Glutamatergic neuron (in vitro differentiated cells): Measurements from ENCODE around the gene CD200. TPM values are rescaled to one million over a fixed set of nuclear protein-coding genes. Genes with fewer than 3 reads are reported as not detected.

Experiments used
- DNase-seq: peaks from one replicate; pipeline ENCODE4 v3.0.0; 2022
- H3K27ac Mint-ChIP-seq: one replicate; pipeline ENCODE4 v1.8.0; 2020; ENCODE audit warnings: mild to moderate bottlenecking, mixed read lengths, inconsistent platforms; ENCODE audit not compliant: unreplicated experiment
- H3K27me3 Mint-ChIP-seq: one replicate; pipeline ENCODE4 v1.8.0; 2020; ENCODE audit warnings: mild to moderate bottlenecking, moderate library complexity, mixed read lengths, inconsistent platforms; ENCODE audit not compliant: unreplicated experiment
- H3K36me3 Mint-ChIP-seq: one replicate; pipeline ENCODE4 v1.8.0; 2020; ENCODE audit warnings: mild to moderate bottlenecking, mixed read lengths, inconsistent platforms; ENCODE audit not compliant: unreplicated experiment
- H3K4me1 Mint-ChIP-seq: one replicate; pipeline ENCODE4 v1.8.0; 2020; ENCODE audit warnings: mild to moderate bottlenecking, low read depth, mixed read lengths, inconsistent platforms; ENCODE audit not compliant: unreplicated experiment
- H3K4me3 Mint-ChIP-seq: one replicate; pipeline ENCODE4 v1.8.0; 2020; ENCODE audit warnings: mild to moderate bottlenecking, mixed read lengths, inconsistent platforms; ENCODE audit not compliant: unreplicated experiment
- H3K9me3 Mint-ChIP-seq: one replicate; pipeline ENCODE4 v1.8.0; 2020; ENCODE audit warnings: mild to moderate bottlenecking, moderate library complexity, mixed read lengths, inconsistent platforms; ENCODE audit not compliant: unreplicated experiment
- total RNA-seq: library from RNA; stranded (reverse); fragmentation: NEBNext Ultra II Directional; extraction: Animal tissue kit (Norgen Biotek cat#: 25700); gene quantifications from one replicate; pipeline ENCODE4 v1.2.1, GENCODE V29; 2021; ENCODE audit not compliant: unreplicated experiment
- TF ChIP-seq, protein P1 (sequence below): fragments of 200-600 bp; sonication (generic); IDR thresholded peaks from one replicate; pipeline ENCODE4 v1.5.0; 2021; ENCODE audit not compliant: partially characterized antibody, unreplicated experiment

CD200 gene
- total RNA-seq, 1 donor from 2014 or later = 67.9 TPM

DNA sequence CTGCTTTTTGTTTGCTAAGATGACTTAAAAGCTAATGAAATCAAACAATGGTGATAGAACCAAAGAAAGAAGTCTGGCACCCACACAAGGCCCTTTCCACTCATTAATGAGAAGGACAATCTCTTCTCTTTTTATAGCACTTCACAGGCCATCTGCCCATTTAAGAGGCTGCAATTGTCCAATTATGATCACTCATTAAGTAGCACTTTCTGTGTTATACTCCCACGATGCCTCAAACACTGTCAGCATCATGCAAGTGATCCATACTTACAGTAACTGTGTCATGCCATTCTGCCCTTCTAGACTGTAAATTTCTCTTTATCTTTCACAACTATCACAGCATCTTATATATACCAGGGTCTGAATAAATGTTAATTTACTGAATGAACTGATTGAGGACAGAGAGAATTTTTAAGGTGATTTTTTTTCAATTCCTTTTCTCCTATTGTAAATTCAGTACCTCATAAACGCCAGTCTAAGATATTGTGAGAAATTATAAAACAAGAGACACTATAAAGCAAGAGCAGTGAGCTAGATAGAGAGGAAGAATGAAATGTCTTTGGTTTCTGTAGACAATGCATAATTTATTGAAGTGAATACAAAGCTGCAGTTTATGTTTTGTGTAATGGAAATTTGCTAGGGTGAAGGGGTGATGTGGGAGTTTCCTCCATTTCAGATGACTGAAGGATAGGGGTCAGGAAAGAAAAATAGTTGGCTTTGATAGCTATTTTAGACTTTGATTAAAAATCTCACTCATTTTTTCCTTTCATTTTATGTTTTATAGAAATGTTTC lies 17.3 kb downstream of the CD200 start:
- TF ChIP-seq, protein P1, sequence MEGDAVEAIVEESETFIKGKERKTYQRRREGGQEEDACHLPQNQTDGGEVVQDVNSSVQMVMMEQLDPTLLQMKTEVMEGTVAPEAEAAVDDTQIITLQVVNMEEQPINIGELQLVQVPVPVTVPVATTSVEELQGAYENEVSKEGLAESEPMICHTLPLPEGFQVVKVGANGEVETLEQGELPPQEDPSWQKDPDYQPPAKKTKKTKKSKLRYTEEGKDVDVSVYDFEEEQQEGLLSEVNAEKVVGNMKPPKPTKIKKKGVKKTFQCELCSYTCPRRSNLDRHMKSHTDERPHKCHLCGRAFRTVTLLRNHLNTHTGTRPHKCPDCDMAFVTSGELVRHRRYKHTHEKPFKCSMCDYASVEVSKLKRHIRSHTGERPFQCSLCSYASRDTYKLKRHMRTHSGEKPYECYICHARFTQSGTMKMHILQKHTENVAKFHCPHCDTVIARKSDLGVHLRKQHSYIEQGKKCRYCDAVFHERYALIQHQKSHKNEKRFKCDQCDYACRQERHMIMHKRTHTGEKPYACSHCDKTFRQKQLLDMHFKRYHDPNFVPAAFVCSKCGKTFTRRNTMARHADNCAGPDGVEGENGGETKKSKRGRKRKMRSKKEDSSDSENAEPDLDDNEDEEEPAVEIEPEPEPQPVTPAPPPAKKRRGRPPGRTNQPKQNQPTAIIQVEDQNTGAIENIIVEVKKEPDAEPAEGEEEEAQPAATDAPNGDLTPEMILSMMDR = no peak
- H3K27me3 Mint-ChIP-seq = peaks cover 3% of the 10 kb centered on the region
- H3K36me3 Mint-ChIP-seq = peaks cover 10% of the 10 kb centered on the region
- peaks cover 65% of the 10 kb centered on the region for H3K4me1 Mint-ChIP-seq
- peak overlapping the region; percentile 66 for H3K4me3 Mint-ChIP-seq
- no peak for DNase-seq
- peaks cover 2% of the 10 kb centered on the region for H3K9me3 Mint-ChIP-seq
- H3K27ac Mint-ChIP-seq = peak overlapping the region; percentile 84

DNA sequence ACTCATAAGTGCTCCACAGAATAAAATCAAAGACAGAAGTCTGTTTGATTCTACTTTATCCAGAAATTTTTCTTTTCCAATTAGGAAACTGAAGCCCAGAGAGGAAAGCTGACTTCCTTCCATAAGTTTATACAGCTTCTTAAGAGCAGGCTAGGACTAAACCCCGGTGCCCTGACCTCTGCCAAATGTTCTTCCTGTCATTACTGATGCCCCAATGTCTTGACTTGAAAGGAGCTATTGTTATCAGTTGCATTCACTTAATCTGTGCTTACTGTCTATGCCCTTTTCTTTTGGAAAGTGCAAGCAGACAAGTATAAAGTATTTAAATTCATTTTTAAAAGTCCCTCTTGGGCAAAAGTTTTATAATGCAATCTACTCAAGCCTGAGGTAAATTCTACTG lies 18.1 kb downstream of the CD200 start:
- H3K4me3 Mint-ChIP-seq = peak overlapping the region; percentile 60
- H3K27ac Mint-ChIP-seq = peak overlapping the region; percentile 54
- peaks cover 9% of the 10 kb centered on the region for H3K36me3 Mint-ChIP-seq
- no peak for DNase-seq
- TF ChIP-seq, protein P1 = no peak
- H3K9me3 Mint-ChIP-seq = peaks cover 2% of the 10 kb centered on the region
- H3K4me1 Mint-ChIP-seq = peaks cover 69% of the 10 kb centered on the region
- peaks cover 3% of the 10 kb centered on the region for H3K27me3 Mint-ChIP-seq

DNA sequence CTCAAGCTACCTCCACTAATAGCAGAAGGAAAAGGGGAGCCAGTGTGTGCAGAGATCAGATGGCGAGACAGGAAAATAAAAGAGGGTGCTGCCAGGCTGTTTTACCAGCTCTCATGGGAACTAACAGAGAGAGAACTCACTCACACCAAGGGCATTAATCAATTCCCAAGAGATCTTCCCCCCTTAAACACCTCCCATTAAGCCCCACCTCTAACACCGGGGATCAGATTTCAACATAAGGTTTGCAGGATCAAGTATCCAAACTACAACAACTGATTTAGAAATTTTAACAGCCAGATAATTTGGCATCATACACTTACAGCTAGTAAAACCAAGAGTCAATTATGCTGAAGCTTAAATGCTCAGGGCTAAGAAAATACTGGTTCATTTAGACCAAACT lies 18.9 kb downstream of the CD200 start:
- peak overlapping the region; percentile 59 for H3K4me3 Mint-ChIP-seq
- peak overlapping the region; percentile 50 for H3K27ac Mint-ChIP-seq
- H3K9me3 Mint-ChIP-seq = peaks cover 2% of the 10 kb centered on the region
- no peak for DNase-seq
- TF ChIP-seq, protein P1 = no peak
- H3K4me1 Mint-ChIP-seq = peaks cover 69% of the 10 kb centered on the region
- no peaks in the 10 kb centered on the region for H3K27me3 Mint-ChIP-seq
- peaks cover 4% of the 10 kb centered on the region for H3K36me3 Mint-ChIP-seq

DNA sequence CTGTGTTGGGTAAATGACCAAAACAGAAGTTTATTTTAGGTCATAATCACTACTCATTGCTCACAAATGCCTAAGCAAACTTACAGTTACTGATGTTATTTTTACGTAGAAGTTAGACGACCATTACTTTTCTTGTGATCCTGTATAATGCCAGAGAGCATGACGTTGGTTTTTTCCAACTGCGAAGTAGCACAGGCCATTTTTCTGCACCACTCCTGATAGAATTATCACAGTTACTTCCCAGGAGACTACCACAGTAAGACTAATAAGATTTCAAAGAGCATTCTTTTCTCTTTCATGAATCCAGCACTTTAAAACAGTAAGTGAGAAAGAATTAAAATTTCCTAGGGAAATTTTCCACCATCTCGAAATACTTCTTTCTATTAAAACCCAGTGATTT lies 19.8 kb downstream of the CD200 start:
- Mint-ChIP-seq H3K4me1 (peaks cover 65% of the 10 kb centered on the region), H3K27ac (no peak overlapping the region), H3K4me3 (peak overlapping the region; percentile 23)

DNA sequence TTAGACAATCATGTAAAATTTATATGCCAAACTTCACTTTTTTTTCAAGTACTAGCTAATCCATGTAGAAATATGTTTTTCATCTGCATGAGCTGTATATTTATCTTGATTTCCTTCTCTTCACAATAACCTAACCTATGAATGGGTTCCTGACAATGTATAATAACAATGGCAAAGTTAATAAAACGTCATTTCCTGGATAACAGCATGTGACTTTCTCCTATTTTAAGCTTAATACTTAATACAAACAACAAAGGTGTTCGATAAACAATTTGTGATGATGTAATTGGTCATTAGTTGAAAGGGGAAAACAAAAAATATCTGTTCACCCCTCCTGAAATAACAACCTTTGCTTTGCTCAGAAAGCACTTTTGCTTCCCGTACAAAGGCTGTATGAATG lies 20.4 kb downstream of the CD200 start:
- TF ChIP-seq, protein P1 = no peak
- H3K36me3 Mint-ChIP-seq = no peaks in the 10 kb centered on the region
- peaks cover 2% of the 10 kb centered on the region for H3K9me3 Mint-ChIP-seq
- H3K4me1 Mint-ChIP-seq = peaks cover 60% of the 10 kb centered on the region
- peak overlapping the region; percentile 24 for H3K27ac Mint-ChIP-seq
- H3K4me3 Mint-ChIP-seq = no peak overlapping the region
- H3K27me3 Mint-ChIP-seq = no peaks in the 10 kb centered on the region
- no peak for DNase-seq

More for the DNA sequence above, 19.8 kb downstream of the CD200 start:
- Mint-ChIP-seq H3K9me3 (peaks cover 2% of the 10 kb centered on the region), H3K36me3 (peaks cover under 1% of the 10 kb centered on the region), H3K27me3 (no peaks in the 10 kb centered on the region)
- no peak for DNase-seq
- TF ChIP-seq, protein P1 = no peak
